Stimulated activated CD4-positive, alpha-beta T cell treated with anti-CD3 and anti-CD28 coated beads, TNF-alpha, amount 100 ng/mL, for 1 hour (primary cell): ENCODE measurements around the gene MYO7B.

Experiments
- DNase-seq, 3 donors: peaks; one replicate each; pipeline ENCODE4 v3.0.0-alpha.2; 2020; ENCODE audit warnings: low read depth in 3 of 3, low spot score in 1 of 3

The MYO7B gene

GRCh38 chr2:127572841-127573240 is 37.4 kb downstream of the MYO7B start:
- DNase-seq: no peak

DNA sequence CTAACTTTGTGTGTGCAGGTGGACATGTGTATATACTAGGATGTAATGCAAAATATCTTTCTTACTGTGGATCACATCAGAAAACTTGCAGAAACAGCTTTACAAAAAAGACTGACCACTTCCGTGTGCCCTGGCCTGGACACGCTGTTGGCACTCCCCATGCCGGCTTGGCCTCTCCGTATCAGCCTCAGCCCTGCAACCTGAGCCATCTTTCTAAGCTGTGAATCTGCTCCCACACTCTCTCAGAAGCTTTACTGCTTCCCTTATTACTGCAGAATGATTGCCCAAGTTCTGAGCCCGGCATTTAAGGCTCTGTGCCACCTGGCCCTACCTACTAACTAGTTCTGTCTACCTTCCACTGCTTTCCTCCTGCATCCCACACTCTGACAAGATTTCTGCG is 37.8 kb downstream of the MYO7B start:
- DNase-seq: no peak

- DNase-seq: no peak
Observed at GRCh38 chr2:127573771-127574170, 38.3 kb downstream of the MYO7B start.

GRCh38 chr2:127574656-127575055 is 39.2 kb downstream of the MYO7B start:
- DNase-seq: no peak

DNA sequence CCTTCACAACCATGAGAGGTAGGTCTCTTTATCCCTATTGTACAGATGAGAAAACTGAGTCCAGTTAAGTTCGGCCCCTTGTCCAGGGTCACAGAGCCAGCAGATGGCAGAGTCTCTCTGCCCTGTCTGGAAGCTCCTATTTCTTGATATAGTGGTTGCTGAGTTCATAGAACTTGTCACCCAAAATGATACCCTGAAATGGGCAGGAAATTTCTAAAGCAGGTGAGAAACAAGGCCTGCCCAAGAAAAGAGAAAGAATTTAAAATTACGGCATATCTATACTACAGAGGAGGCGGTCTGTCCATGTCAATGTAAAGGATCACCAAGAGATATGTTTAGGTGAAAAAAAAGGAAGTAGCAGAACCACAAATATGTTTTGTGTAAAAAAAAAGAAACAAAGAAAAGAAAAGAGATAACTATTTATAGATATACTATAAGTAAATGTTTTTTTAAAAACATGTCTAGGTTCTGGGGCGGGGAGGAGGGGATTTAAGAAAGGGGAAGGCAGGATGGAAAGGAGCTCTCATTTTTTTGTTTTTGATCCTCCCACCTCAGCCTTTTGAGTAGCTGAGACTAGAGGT is 39.8 kb downstream of the MYO7B start:
- DNase-seq: no peak

DNA sequence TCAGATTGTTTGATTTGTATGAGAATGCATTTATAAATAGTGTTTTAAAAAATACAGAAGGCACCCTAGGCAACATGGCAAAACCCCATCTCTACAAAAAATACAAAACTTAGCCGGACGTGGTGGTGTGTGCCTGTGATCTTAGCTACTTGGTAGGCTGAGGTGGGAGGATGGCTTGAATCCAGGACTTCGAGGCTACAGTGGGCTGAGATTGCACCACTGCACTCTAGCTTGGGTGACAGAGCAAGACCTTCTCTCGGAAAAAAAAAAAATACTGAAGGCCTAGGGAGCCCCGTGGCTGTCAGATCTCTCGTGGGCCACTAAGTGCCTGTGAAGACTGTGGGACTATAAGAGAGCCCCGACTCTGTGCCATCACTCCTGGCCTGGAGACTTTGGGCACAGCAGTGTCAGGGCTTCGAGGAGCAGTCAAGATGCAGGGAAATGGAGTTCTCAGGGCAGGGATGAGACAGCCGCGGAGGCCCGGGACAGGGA is 40.5 kb downstream of the MYO7B start:
- DNase-seq: no peak

DNA sequence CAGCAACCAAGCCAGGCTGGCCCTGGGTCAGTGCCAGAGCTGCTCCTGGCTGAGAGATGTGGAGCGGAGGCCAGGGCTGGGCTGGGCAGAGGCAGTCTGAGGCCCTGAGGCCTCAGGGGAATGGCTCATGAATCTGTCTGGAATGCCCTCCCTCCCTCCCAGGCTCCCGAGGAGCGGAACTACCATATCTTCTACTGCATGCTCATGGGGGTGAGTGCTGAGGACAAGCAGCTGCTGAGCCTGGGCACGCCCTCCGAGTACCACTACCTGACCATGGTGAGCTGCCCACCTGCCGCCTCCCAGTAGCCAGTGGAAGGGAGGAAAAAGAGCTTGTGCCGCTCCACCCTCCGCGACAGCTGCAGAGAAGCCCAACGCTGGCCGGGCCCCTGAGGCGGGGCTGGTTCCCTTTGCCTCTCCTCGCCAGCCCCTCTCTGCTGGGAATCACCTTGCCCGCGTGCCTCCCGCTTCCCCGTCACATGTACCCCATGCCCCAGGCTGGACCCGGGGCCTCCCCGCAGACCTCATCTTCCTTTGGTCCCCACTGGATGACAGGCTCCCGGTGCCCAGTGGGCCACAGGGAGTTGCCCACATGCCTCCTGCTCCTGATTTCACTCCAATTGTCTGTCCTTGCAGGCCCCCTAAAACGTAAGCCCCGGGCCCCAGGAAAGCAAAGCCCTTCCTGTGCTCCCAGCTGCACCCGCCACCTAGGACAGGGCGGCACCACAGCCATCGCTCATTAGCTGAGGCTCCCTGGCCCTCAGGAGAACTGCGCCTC is 41.1 kb downstream of the MYO7B start:
- DNase-seq: no peak

DNA sequence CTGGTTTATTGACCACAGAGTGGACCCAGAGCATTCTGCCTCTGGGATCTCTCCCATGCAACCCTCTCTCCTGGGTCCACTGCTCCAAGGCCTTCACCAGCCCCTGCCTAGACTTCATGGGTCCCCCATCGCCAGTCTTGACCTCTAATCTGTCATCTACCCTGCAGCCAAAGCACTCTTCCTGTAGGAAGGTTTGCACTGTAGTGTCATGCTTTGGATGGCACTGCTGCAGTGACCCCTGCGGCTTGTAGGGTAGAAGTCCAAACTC is 41.7 kb downstream of the MYO7B start:
- DNase-seq: no peak

- no peak for DNase-seq
Observed at GRCh38 chr2:127577503-127577902, 42.0 kb downstream of the MYO7B start.

DNA sequence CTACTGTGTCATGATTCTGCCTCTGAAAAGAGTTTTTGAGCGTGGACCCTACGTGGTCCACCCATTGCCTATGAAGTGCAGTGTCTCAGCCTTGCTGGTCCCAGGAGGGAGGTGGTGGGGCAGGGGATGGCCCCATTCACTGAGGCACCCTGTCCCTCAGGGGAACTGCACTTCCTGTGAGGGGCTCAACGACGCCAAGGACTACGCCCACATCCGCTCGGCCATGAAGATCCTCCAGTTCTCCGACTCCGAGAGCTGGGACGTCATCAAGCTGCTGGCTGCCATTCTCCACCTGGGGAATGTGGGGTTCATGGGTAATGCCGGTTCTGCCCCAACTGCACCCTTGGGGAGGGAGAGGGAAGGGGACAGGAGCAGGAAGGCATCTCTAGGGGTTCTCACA is 42.5 kb downstream of the MYO7B start:
- no peak for DNase-seq

- DNase-seq: no peak
Observed at GRCh38 chr2:127578411-127578810, 42.9 kb downstream of the MYO7B start.

DNA sequence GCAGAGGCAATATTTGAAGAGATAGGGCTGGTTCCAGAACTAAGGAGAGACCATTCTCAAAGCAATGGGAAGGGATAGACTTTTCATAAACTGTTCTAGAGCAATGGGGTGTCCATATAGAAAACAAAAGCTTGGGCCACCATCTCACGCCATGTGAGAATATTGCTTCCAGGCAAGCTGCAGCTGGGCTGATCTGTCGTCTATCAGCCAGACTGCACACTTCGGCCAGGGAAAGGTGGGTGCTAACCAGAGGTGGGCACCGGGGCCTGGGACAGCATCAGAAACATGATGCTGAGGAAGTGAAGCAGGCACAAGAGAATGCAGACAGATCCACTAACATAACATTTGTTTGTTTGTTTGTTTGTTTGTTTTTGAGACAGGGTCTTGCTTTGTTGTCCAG is 43.7 kb downstream of the MYO7B start:
- no peak for DNase-seq

DNA sequence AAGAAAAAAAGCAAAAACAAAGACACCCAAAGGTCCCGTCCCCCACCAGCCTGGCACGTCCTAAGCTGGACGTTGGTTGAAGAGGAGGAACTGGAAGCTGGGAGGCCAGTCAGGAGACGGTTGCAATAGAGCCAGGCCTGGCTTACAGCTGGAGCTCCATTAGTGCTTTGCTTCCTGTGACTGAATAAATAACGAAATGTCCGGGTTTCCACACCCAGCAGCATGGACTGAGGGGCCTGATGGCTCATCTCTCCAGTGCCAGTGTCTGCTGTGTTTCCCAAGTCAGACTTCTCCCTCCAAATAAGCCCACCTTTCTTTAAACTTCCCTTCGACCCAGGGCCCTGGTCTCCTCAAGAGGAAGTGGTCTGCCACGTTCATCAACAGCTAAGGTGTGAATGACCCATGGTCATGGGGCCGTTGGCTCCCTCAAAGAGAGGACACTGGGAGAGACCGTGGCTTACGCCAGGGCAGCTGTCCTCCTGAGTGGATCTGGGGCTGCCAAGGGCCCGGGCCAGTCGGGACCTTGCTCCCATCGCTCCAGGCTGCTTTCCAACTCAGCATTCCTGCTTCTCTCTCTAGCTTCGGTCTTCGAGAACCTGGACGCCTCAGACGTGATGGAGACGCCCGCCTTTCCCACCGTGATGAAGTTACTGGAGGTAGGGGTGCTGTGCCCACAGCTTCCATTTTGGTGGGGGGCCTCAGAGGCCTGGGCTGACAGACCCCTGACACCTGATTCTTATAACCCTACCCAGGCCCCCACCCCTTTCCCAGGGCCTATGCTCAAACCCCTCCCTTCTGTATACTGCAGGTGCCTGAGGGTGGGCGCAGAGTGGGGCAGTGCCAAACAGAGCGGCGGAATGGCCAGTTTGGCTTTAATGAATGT is 44.9 kb downstream of the MYO7B start:
- no peak for DNase-seq

- no peak for DNase-seq
Observed at GRCh38 chr2:127581050-127581345, 45.5 kb downstream of the MYO7B start.

GRCh38 chr2:127581516-127582490 is 46.3 kb downstream of the MYO7B start:
- DNase-seq: no peak

DNA sequence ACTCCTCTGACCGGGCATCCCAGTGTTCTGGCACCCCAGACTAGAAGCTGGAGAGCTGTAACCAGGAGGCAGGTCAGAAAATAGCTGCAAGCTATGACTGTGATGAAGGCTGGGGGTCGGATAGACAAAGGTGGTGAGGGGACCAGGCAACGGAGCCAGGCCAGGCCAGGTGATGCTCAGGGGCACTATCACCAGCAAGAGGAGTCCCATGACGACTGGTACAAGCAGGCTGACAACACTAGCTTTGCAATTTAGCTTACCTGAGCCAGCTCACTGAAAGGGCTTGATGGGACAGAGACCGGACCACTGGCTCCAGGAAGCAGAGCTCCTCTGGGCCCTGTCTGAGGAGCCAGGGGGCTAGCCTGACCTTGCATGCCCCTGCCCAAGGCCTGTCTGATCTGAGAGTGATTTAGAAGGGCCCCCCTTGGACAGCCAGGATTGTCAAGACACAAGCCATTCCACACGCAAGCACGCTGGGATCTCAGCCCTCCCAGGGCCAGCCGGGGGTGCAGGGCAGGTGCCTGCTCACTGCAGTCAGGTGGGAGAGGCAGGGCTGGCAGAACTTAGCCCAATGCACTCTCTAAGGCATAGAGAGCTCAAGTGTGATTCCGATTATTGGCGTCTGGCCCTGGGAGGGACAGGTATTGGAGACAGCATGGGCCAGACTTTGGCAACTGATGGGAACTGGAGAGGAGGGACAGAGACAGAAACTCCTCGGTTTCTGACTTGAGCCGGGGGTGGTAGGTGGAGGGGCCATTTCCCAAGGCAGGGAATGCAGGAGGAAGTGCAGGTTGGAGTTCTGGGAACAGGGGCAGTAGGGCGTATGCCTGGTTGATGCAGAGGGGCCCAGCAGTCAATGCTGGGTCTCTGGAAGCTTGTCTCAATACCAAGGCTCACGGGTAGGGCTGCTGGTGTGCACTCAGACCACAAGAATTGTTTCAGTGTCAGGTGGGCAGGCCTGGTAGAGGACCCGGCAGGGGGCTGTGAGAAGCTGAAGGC is 47.7 kb downstream of the MYO7B start:
- no peak for DNase-seq

DNA sequence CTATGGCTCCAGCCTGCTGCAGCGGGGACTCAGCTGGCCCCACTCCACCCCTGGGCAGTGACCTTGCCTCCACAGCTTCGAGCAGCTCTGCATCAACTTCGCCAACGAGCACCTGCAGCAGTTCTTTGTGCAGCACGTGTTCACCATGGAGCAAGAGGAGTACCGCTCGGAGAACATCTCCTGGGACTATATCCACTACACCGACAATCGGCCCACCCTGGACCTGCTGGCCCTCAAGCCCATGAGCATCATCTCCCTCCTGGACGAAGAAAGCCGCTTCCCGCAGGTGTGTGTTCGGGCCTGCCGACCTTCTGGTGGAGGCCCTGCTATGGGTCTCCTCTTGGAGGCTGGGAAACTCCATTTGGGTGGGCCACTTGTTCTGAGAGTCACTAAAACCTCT is 48.6 kb downstream of the MYO7B start:
- DNase-seq: no peak

DNA sequence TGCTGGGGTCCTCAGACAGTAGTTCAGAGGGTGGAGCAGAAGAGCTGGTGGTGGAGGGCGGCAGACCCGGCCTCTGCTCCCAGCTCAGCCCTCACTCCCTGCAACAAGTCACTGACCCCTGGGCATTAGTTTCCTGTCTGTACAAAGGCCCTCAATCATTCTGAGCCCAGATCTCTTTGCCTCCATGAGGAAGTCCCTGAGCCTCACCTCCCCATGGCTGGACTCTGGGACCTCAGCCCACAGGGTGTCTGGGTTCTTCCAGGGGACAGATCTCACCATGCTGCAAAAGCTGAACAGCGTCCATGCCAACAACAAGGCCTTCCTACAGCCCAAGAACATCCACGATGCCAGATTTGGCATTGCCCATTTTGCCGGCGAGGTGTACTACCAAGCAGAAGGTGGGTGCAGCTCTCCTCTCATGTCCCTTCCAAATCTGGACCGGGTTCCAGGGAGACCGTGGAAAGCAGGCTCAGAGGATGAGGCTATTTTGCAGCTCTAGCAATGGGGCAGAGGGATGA is 49.1 kb downstream of the MYO7B start:
- DNase-seq: no peak

GRCh38 chr2:127585270-127585807 is 49.9 kb downstream of the MYO7B start:
- no peak for DNase-seq
